ENCODE results near the gene MRPS31.

MRPS31 gene

DNA sequence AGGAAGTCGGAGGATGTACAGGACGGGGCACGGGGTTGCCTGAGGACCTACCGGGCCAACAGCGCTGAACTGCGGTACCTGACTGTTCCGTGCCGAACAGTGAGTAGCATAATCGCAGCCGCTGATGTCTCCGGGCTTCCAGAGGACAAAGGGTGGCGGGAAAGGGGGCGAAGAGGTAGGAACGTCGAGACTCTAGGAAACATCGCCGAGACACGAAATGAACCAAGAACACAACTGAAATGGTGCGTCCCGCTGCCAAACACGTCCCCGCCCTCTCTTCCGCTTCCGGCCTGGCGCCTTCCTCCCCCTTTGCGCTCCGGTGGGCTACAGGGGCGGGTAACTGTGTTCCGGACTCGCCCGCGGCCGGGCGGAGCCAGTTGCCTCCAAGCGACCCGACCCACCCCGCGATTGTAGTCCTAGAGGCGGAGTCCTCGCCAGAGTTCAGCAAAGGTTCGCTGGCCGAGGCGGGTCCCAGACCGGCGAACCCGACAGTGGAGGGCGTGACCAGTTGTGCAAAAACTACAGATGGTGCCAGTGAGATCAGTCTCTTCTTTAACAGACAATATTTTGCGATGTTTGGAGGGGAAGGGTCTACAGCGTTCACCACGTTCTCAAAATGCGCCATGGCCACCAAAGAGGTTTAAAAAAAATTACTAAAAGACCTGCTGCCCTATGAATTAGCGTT is at the start of gene MRPS31:
MRPS31 (minus strand) TSS at position 257 of the 685 bp plus-strand sequence; CDS start at position 203, 54 bp downstream.
- DNase-seq, result peak; percentile 91 to 93

DNA sequence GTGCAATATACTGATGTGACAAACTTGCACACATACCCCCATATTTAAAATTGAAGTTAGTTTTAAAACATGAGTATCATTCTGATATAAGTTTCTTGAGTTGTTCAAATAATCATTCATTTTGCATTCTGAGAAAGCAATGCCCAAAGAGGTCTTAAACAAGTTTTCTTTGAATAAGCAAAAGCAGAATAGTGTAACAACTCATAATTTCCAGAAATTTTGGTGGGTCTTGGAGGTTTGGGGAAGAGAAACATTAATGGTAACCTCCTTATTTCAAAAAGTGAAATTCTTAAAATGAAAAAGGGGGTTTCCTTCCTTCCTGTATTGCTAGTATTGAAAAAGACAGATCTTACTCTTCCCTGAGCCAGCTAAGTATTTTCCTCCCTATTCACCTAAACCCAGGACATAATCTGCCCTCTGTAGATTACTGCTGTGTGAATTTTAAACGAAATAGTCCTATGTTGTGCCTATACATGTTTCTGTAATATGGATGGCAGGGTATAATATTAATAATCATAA is 48.9 kb upstream of the MRPS31 start:
- no peak for DNase-seq

DNA sequence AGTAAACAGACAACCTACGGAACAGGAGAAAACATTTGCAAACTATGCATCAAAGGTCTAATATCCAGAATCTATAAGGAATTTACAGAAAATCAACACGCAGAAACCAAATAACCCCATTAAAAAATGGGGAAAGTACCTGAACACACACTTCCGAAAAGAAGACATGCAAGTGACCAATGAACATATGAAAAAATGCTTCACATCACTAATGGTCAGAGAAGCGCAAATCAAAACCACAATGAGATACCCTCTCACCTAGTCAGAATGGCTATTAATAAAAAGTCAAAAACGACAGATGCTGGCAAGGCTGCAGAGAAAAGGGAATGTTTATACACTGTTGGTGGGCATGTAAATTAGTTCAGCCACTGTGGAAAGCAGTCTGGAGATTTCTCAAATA is 47.9 kb upstream of the MRPS31 start:
- no peak for DNase-seq

DNA sequence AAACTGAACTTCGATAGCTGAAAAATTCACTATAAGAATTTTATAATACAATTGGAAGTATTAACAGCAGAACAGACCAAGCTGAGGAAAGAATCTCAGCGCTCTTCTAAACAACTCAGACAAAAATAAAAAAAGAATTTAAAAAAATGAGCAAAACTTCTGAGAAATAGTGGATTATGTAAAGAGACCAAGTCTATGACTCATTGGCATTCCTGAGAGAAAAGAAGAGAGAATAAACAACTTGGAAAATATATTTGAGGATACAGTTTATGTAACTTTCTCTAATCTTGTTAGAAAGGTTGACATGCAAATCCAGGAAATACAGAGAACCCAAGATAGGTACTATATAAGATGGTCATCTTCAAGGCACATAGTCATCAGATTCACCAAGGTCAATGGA is 43.8 kb upstream of the MRPS31 start:
- DNase-seq, result no peak

- DNase-seq, result no peak
These were observed 42.9 kb upstream of the MRPS31 start for GRCh38 chr13:40813667-40814454.

DNA sequence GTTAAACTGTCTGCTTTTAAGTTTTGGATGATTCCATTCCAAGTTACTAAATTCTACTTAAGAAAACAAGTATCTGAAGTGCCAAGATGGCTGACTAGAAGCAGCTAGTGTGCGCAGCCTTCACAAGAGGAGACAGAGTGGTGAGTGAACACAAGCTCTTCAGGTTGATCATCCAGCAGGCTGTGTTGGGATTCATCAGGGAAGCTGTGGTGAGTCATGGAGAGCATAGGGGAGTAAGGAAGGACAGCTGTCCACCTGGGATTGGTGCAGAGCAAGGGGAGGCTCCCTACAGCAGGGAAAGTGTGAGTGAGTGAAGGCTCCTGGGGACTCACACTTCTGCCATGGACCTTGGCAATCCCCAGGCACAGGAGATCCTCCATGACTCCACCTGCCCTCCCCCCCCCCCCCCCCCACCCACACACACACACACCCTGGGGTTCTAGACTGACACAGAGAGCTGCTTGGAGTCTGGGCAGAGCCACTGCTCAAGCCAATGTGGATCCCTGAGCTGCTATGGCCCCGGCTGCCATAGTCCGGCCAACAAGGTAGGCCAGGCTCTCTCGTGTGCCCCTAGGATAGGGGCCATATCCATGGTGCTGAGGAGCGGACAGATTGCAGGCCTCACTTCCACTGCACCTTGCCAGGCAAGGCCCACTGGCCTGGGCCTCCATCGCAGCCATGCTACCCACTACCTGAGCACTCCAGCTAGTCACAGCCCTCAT is 41.9 kb upstream of the MRPS31 start:
- DNase-seq, result no peak

GRCh38 chr13:40812102-40812501 is 41.1 kb upstream of the MRPS31 start:
- DNase-seq, result no peak

DNA sequence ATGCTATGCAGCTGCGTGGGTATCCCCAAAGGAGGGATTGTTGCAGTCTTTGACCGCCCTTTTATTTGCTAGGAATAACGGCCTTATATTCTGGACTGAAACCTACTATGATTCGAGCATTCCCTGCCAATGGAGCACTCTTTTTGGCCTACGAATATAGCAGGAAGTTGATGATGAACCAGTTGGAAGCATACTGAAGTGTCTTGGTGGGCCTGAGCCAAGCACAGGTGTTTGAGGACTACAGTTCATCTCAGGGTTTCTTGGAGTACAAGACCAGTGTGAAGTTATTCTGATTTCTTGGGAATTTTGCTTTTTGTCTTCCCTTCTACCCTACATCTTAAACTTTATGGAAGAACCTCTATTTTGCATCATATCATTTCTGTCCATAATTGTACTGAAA is 38.5 kb upstream of the MRPS31 start:
- DNase-seq, result no peak

DNA sequence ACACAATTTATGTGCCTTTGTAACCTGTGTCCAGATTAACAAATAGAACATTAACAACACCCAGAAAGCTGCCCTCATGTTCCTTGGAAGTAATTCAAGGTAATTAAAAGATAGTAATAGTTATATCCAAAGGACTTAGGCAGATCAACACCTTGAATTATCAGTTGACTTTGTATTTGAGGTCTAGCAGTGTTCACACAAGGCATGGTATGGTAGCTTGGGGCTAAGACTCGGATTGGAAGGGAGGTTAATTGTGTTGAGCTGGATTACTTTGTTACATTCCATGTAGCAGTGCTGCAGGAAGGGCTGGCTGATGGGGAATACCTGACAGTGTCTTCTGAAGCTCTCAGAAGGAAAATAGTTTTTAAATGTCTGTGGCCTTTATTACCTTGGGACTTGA is 35.3 kb upstream of the MRPS31 start:
- DNase-seq, result no peak

DNA sequence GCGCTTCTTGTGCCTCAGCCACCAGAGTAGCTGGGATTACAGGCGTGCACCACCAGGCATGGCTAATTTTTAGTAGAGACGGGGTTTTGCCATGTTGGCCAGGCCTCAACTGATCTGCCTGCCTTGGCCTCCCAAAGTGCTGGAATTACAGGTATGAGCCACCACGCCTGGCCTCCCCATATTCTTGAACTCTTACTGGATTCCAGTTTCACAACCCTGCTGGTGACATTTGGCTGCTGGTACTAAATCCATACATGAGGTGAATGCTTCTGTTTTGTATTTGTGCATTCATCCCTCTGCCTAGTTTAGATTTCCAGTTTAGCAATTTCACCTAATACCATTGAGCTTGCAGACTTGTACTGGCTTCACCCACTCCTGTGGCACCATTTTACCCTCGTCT is 32.3 kb upstream of the MRPS31 start:
- no peak for DNase-seq

DNA sequence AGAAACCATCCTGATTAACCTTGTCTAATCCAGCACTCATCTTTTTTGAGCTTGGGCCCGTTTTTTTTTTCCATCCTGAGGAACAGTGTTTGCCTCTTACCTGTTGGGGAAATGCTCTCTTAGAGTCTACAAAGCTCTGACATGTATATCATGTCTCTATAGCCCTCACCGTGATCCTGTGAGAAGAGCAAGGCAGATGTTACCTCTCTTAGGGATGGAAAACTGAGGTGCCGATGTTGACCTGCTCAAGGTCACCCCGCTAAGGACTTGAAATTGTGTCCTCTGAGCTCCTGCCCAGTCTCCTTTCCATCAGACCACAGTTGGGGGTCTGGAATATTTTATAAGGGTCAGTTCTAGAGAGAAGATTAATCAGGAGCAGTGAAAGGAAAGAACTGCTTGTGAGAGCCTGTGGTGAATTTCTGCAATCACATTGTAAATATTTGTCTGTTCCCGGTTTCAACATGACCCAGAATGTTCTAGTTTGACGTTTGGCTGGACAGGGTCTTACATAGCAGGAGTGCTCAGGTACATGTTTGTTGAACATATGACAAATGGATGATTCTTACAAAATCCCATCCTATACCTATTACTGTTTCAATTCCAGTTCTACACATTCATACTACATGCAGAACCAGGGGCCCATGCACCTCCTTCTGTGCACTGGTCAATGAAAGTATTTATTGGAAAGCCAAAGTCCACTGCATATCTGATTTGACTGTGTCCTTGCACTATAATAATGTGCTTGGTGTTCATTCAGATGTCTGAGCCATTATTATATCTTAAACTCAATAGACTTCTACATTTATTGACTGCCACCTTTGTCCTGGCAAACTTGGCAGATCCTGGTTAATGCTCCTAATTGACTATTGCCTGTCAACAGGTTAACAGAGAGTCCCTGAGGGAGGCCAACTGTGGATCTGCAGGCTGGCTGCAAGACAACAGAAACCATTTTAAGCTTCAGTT is 30.5 kb upstream of the MRPS31 start:
- DNase-seq, result no peak

DNA sequence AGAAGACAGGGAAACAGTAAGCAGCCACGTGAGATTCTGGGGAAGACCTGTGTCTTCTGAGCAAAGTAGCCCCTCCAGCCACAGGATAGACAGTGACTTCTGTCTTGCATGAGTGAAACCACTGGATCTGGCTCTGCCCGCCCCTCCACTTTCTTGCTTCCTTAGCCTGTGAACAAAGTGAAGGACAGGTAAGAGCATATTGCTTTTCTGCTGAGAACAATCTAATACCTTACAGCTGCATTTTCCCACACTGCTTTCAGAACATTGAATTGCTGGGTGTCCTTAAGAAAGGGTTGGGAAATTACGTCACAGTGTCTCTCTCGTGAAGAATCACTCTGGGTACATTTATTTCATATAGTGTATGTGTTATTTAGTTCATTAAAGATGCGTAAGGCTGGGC is 29.6 kb upstream of the MRPS31 start:
- DNase-seq, result no peak

DNA sequence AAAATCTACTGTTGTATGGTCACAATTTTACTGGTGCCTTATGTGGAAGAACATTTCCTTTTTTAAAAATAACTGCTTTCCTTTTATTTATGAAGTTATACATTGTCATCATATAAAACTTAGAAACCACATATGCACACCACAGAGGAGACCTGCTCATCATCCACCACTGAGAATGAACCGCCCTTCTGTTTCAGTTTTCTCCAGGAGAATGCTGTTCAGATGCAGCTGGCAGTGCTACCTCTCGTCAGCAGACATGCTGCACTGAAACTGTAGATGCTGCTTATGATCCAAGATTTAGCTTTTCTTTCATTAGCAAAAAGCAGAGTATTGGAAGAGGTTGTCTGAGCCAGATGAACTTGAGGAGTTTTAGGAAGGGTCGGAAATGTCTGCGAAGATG is 28.5 kb upstream of the MRPS31 start:
- no peak for DNase-seq

GRCh38 chr13:40798380-40798779 is 27.4 kb upstream of the MRPS31 start:
- DNase-seq, result no peak

DNA sequence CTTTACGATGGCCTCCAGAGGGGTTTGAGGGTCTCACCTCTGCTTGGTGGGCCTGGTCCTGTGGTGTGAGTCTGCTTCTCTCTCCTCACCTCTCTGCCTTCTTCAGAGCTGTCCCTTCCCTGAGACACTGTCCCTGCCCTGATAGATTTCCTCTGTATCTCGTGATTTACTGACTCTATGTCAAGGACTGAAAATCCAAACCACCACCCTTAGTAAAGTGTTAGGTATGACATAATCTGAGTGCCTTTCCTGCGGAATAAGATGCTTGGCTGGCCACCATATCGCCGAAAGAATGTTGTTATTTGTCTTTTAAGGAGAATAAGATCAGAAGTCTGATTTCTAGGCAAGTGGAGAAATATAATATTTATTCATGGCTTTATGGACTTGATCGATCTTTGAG is 25.7 kb upstream of the MRPS31 start:
- no peak for DNase-seq

- no peak for DNase-seq
These were observed 23.7 kb upstream of the MRPS31 start for GRCh38 chr13:40794414-40795368.

- no peak for DNase-seq
These were observed 22.3 kb upstream of the MRPS31 start for GRCh38 chr13:40793339-40793738.

- DNase-seq, result no peak
These were observed 21.5 kb upstream of the MRPS31 start for GRCh38 chr13:40792284-40793051.

GRCh38 chr13:40790154-40790616 is 19.2 kb upstream of the MRPS31 start:
- DNase-seq, result no peak
